Mammary epithelial cell (primary cell): ENCODE results near the gene GPR176.

Experiments
- CTCF ChIP-seq, 2 donors: IDR thresholded peaks in 1 of 2; conservative IDR thresholded peaks in 1 of 2; 2 replicates each; pipeline ENCODE4 v1.5.1; 2011 to 2012; ENCODE audit warnings: inconsistent platforms in 2 of 2, low read length in 2 of 2, mild to moderate bottlenecking in 2 of 2, control low read depth in 1 of 2, low read depth in 1 of 2; ENCODE audit not compliant: insufficient read depth in 1 of 2; ENCODE audit errors: extremely low read depth in 1 of 2
- EZH2 ChIP-seq: IDR thresholded peaks from 2 replicates; pipeline ENCODE4 v1.6.1; 2012; ENCODE audit warnings: low read length, inconsistent platforms, borderline replicate concordance

GRCh38 chr15:39907216-39907615, 12.8 kb downstream of the GPR176 start:
- TF ChIP-seq CTCF (conservative IDR thresholded peaks at IDR 0.05 in 1 of 2, IDR thresholded peaks at IDR 0.05 in 1 of 2; ENCODE audit: extremely low read depth in 1 of 2, insufficient read depth in 1 of 2, low read depth in 1 of 2, low read length in 2 of 2) (no peak), EZH2 (no peak)
